Uterus (tissue), 2 donors: ENCODE measurements around the gene CNR1.

Experiments
- CTCF ChIP-seq, 4 experiments: fragments of 200-600 bp in 2 of 4; fragments of 450-650 bp in 2 of 4; sonication (generic) in 2 of 4; IDR thresholded peaks; one replicate each; pipeline ENCODE4 v1.5.1; 2016 to 2019; ENCODE audit warnings: antibody characterized with exemption in 4 of 4, mild to moderate bottlenecking in 2 of 4, moderate library complexity in 1 of 4
- POLR2A ChIP-seq, 2 donors: fragments of 450-650 bp; IDR thresholded peaks; one replicate each; pipeline ENCODE4 v1.6.1; 2016; ENCODE audit warnings: antibody characterized with exemption in 2 of 2, mild to moderate bottlenecking in 1 of 2, moderate library complexity in 1 of 2

- no peak for TF ChIP-seq POLR2A (IDR thresholded peaks at IDR 0.05)
- no peak for TF ChIP-seq CTCF (IDR thresholded peaks at IDR 0.05)
Observed at GRCh38 chr6:88163616-88164015, 2.5 kb downstream of the CNR1 start.
